B cell (primary cell): ENCODE measurements around the gene GRIP2. TPM values are rescaled to one million over a fixed set of nuclear protein-coding genes. Genes with fewer than 3 reads are reported as not detected.

ENCODE experiments used
- ATAC-seq: fragments of 200-7000 bp; cut with Tn5 transposase; one replicate; pipeline ENCODE4 v1.10.0; 2021; ENCODE audit warnings: low read depth, mild to moderate bottlenecking, moderate number of reproducible peaks, moderate library complexity
- CTCF ChIA-PET: fragments of 350-600 bp; sonication (Branson Sonifier 250); formaldehyde crosslinking; loops from one replicate; lab custom pipeline; 2021; ENCODE audit warnings: antibody characterized with exemption, inconsistent platforms; lab: Charles Lee
- POLR2A ChIA-PET: fragments of 350-600 bp; sonication (Branson Sonifier 250); formaldehyde crosslinking; loops from one replicate; lab custom pipeline; 2021; ENCODE audit warnings: antibody characterized with exemption; lab: Charles Lee
- DNase-seq: peaks from one replicate; pipeline ENCODE4 v3.0.0; 2013
- H2AFZ ChIP-seq: 2 replicates; pipeline ENCODE4 v1.6.1; 2012; ENCODE audit warnings: mild to moderate bottlenecking, low read depth, low read length; ENCODE audit not compliant: insufficient read depth, poor library complexity, severe bottlenecking
- H3K27ac ChIP-seq, 2 donors: 1 replicate in 1 of 2; 2 replicates in 1 of 2; pipeline ENCODE4 v1.5.1; 2012 to 2013; ENCODE audit warnings: low read length in 2 of 2, mild to moderate bottlenecking in 2 of 2, moderate library complexity in 1 of 2
- H3K27me3 ChIP-seq, 4 experiments: fragments of 200-600 bp in 1 of 4; sonication (generic) in 1 of 4; replicated peaks in 1 of 4; 1 replicate in 2 of 4; 2 replicates in 2 of 4; pipeline versions ENCODE4 v1.6.1 to v1.7.0; 2013 to 2016; ENCODE audit warnings: low read length in 3 of 4, mild to moderate bottlenecking in 2 of 4, mixed read lengths in 1 of 4, moderate library complexity in 1 of 4; ENCODE audit not compliant: insufficient read depth in 4 of 4, control insufficient read depth in 3 of 4; ENCODE audit errors: control extremely low read depth in 1 of 4
- H3K36me3 ChIP-seq, 2 experiments: replicated peaks in 1 of 2; 1 replicate in 1 of 2; 2 replicates in 1 of 2; pipeline versions ENCODE4 v1.6.1 to v1.7.1; 2013; ENCODE audit warnings: low read length in 1 of 2; ENCODE audit not compliant: insufficient read depth in 2 of 2, control insufficient read depth in 1 of 2; ENCODE audit errors: control extremely low read depth in 1 of 2, extremely low read depth in 1 of 2
- H3K4me1 ChIP-seq, 2 donors: fragments of 200-600 bp in 1 of 2; sonication (generic) in 1 of 2; 1 replicate in 1 of 2; 2 replicates in 1 of 2; pipeline versions ENCODE4 v1.5.1 to v1.6.1; 2013 to 2017; ENCODE audit warnings: low read length in 2 of 2; ENCODE audit not compliant: control insufficient read depth in 2 of 2, insufficient read depth in 2 of 2
- H3K4me2 ChIP-seq: replicated peaks from 2 replicates; pipeline ENCODE3; 2012; ENCODE audit warnings: mild to moderate bottlenecking, low read depth, low read length; ENCODE audit not compliant: poor library complexity, severe bottlenecking
- H3K4me3 ChIP-seq, 5 experiments: fragments of 200-600 bp in 1 of 5; sonication (generic) in 1 of 5; 1 replicate in 3 of 5; 2 replicates in 2 of 5; pipeline versions ENCODE4 v1.5.1 to v1.7.0; 2011 to 2016; ENCODE audit warnings: low read length in 4 of 5, mild to moderate bottlenecking in 4 of 5, low read depth in 2 of 5, control low read depth in 1 of 5, moderate library complexity in 1 of 5; ENCODE audit not compliant: insufficient read depth in 1 of 5; ENCODE audit errors: control extremely low read depth in 1 of 5, extremely low read depth in 1 of 5
- H3K79me2 ChIP-seq: fragments of 200-600 bp; sonication (generic); one replicate; pipeline ENCODE4 v1.6.0; 2016; ENCODE audit warnings: low read length; ENCODE audit not compliant: control insufficient read depth, insufficient read depth
- H3K9ac ChIP-seq: fragments of 200-600 bp; sonication (generic); 2 replicates; pipeline ENCODE4 v1.6.1; 2017; ENCODE audit warnings: mild to moderate bottlenecking, low read length, moderate library complexity
- H3K9me3 ChIP-seq, 3 donors: one replicate each; pipeline versions ENCODE4 v1.6.1 to v1.7.1; 2013; ENCODE audit warnings: low read length in 2 of 3; ENCODE audit not compliant: control insufficient read depth in 2 of 3, insufficient read depth in 1 of 3; ENCODE audit errors: control extremely low read depth in 1 of 3
- H4K20me1 ChIP-seq: 2 replicates; pipeline ENCODE4 v1.6.0; 2012; ENCODE audit warnings: mild to moderate bottlenecking, low read length; ENCODE audit not compliant: insufficient read depth, control insufficient read depth, poor library complexity, severe bottlenecking
- H3K27ac Mint-ChIP-seq: one replicate; pipeline ENCODE4 v1.8.0; 2021; ENCODE audit warnings: mixed read lengths
- H3K27me3 Mint-ChIP-seq: one replicate; pipeline ENCODE4 v1.8.0; 2021; ENCODE audit warnings: mixed read lengths
- H3K4me1 Mint-ChIP-seq: one replicate; pipeline ENCODE4 v1.8.0; 2021; ENCODE audit warnings: mixed read lengths
- H3K4me3 Mint-ChIP-seq: one replicate; pipeline ENCODE4 v1.8.0; 2021; ENCODE audit warnings: mixed read lengths
- H3K9me3 Mint-ChIP-seq: one replicate; pipeline ENCODE4 v1.8.0; 2022; ENCODE audit warnings: mixed read lengths; ENCODE audit not compliant: insufficient read depth
- CTCF ChIP-seq: fragments of 200-600 bp; IDR thresholded peaks from one replicate; pipeline ENCODE4 v1.8.0; 2022; ENCODE audit warnings: antibody characterized with exemption, mild to moderate bottlenecking
- EZH2 ChIP-seq: IDR thresholded peaks from 2 replicates; pipeline ENCODE4 v1.6.1; 2012; ENCODE audit warnings: borderline replicate concordance, low read depth, mild to moderate bottlenecking, moderate library complexity, low read length; ENCODE audit not compliant: insufficient read depth, poor library complexity, severe bottlenecking
- WGBS: methylation state at CpG from one replicate; pipeline ENCODE4 v1.1.5; 2013; ENCODE audit warnings: missing lambda C conversion rate; ENCODE audit not compliant: insufficient coverage; 5-methylcytosine and 5-hydroxymethylcytosine counted together
- intact Hi-C: fragments of 100-400 bp; cut with micrococcal nuclease; formaldehyde crosslinking; loops from one replicate; pipeline ENCODE4 v1.10.0; 2022
- polyA plus RNA-seq: library from polyadenylated mRNA; depleted of rRNA; stranded (reverse); fragments of >200 nt; gene quantifications from 2 replicates; pipeline ENCODE4 v1.2.3, GENCODE V29; 2012
- total RNA-seq, 2 donors: library from RNA; stranded (reverse); fragments of 120-200 nt in 1 of 2; gene quantifications; 1 replicate in 1 of 2; 2 replicates in 1 of 2; pipeline versions ENCODE4 v1.2.3 to v1.2.4, GENCODE V29; 2013 to 2022

GRIP2 gene
- total and polyA plus RNA-seq, 2 donors (not counting 1 experiment from before 2014, with no cell fraction given) = not detected

GRCh38 chr3:14541646-14542045 lies 1.5 kb upstream of the GRIP2 start:
- H3K9me3 ChIP-seq = no peaks in the 10 kb centered on the region
- intact Hi-C loops = no loop called here
- Mint-ChIP-seq H3K4me3 (no peak overlapping the region), H3K27me3 (peaks cover 6% of the 10 kb centered on the region), H3K4me1 (no peaks in the 10 kb centered on the region), H3K9me3 (no peaks in the 10 kb centered on the region), H3K27ac (no peak overlapping the region)
- POLR2A ChIA-PET = no interaction called here
- ATAC-seq (no peak), DNase-seq (no peak)
- TF ChIP-seq CTCF = no peak
- TF ChIP-seq EZH2 = no peak
- H3K4me3 ChIP-seq = no peak overlapping the region
- no peaks in the 10 kb centered on the region for H3K36me3 ChIP-seq
- CTCF ChIA-PET = no interaction called here
- no peaks in the 10 kb centered on the region for H4K20me1 ChIP-seq
- no peaks in the 10 kb centered on the region for H3K27me3 ChIP-seq
- WGBS = 95% methylated on average over 6 of the region's 9 CpGs
- no peak overlapping the region for H2AFZ ChIP-seq
- no peak overlapping the region for H3K4me2 ChIP-seq
- H3K27ac ChIP-seq = no peak overlapping the region
- no peak overlapping the region for H3K9ac ChIP-seq
- H3K79me2 ChIP-seq = no peaks in the 10 kb centered on the region
- no peaks in the 10 kb centered on the region for H3K4me1 ChIP-seq

- no peaks in the 10 kb centered on the region for H3K4me1 ChIP-seq
- no peaks in the 10 kb centered on the region for H3K79me2 ChIP-seq
- POLR2A ChIA-PET = no interaction called here
- H3K9me3 ChIP-seq = no peaks in the 10 kb centered on the region
- intact Hi-C loops = no loop called here
- H3K4me2 ChIP-seq = no peak overlapping the region
- H3K27me3 Mint-ChIP-seq = peaks cover 6% of the 10 kb centered on the region
- no peak overlapping the region for H2AFZ ChIP-seq
- no peak overlapping the region for H3K9ac ChIP-seq
- no peaks in the 10 kb centered on the region for H3K9me3 Mint-ChIP-seq
- H3K27me3 ChIP-seq = no peaks in the 10 kb centered on the region
- 85% methylated on average over 6 of the region's 6 CpGs for WGBS
- DNase-seq = no peak
- H3K27ac Mint-ChIP-seq = no peak overlapping the region
- H3K4me3 ChIP-seq = no peak overlapping the region
- no peaks in the 10 kb centered on the region for H3K36me3 ChIP-seq
- H3K4me1 Mint-ChIP-seq = no peaks in the 10 kb centered on the region
- H3K27ac ChIP-seq = no peak overlapping the region
- no peak for ATAC-seq
- TF ChIP-seq EZH2 = no peak
- no peak for TF ChIP-seq CTCF
- no peaks in the 10 kb centered on the region for H4K20me1 ChIP-seq
- H3K4me3 Mint-ChIP-seq = no peak overlapping the region
- CTCF ChIA-PET = interaction anchor here (0.7 kb wide), 1 partner anchor 12 kb away, joined by 3 read pairs; no protein-coding TSS in a partner anchor
Observed at GRCh38 chr3:14540821-14541385, 761 bp upstream of the GRIP2 start.
